Loucy (cell line): ENCODE measurements around the gene PASK.

Source experiments
- H2AFZ ChIP-seq: fragments of 200-600 bp; sonication (generic); 2 replicates; pipeline ENCODE4 v1.6.0; 2016; ENCODE audit warnings: antibody characterized with exemption, mild to moderate bottlenecking, low read length, moderate library complexity
- H3F3A ChIP-seq: fragments of 200-600 bp; 2 replicates; pipeline ENCODE4 v1.6.0; 2016; ENCODE audit warnings: antibody characterized with exemption, low read depth, mild to moderate bottlenecking
- H3K27me3 ChIP-seq: fragments of 200-600 bp; sonication (generic); 2 replicates; pipeline ENCODE4 v1.6.1; 2014; ENCODE audit warnings: low read length, mild to moderate bottlenecking; ENCODE audit not compliant: insufficient read depth, poor library complexity, severe bottlenecking
- H3K36me3 ChIP-seq: fragments of 200-600 bp; sonication (generic); 2 replicates; pipeline ENCODE4 v1.6.1; 2016; ENCODE audit warnings: low read length; ENCODE audit not compliant: insufficient read depth
- H3K4me1 ChIP-seq: fragments of 200-600 bp; sonication (generic); 2 replicates; pipeline ENCODE4 v1.5.1; 2014; ENCODE audit warnings: low read length, mild to moderate bottlenecking; ENCODE audit not compliant: insufficient read depth, poor library complexity, severe bottlenecking
- H3K4me2 ChIP-seq: fragments of 200-600 bp; sonication (generic); 2 replicates; pipeline ENCODE4 v1.6.0; 2014; ENCODE audit warnings: antibody characterized with exemption, low read length, low read depth, mild to moderate bottlenecking; ENCODE audit not compliant: poor library complexity, severe bottlenecking
- H3K4me3 ChIP-seq: fragments of 200-600 bp; sonication (generic); 2 replicates; pipeline ENCODE4 v1.5.1; 2014; ENCODE audit warnings: low read length, mild to moderate bottlenecking, mixed read lengths; ENCODE audit not compliant: poor library complexity, severe bottlenecking
- H3K79me2 ChIP-seq: fragments of 200-600 bp; sonication (generic); 2 replicates; pipeline ENCODE4 v1.6.1; 2014; ENCODE audit warnings: low read length; ENCODE audit not compliant: insufficient read depth
- H3K9ac ChIP-seq: fragments of 200-600 bp; sonication (generic); 2 replicates; pipeline ENCODE4 v1.6.0; 2014; ENCODE audit warnings: mild to moderate bottlenecking, low read depth, low read length, moderate library complexity; ENCODE audit not compliant: poor library complexity, severe bottlenecking
- H3K9me2 ChIP-seq: fragments of 200-600 bp; sonication (generic); replicated peaks from 2 replicates; pipeline ENCODE4 v1.6.1; 2016; ENCODE audit warnings: low read depth, low read length, mixed read lengths
- H3K9me3 ChIP-seq: fragments of 200-600 bp; sonication (generic); 2 replicates; pipeline ENCODE4 v1.6.1; 2014; ENCODE audit warnings: mild to moderate bottlenecking, antibody characterized with exemption, low read length, low read depth; ENCODE audit not compliant: insufficient read depth
- H4K20me1 ChIP-seq: fragments of 200-600 bp; sonication (generic); 2 replicates; pipeline ENCODE4 v1.6.0; 2014; ENCODE audit warnings: antibody characterized with exemption, low read length, mild to moderate bottlenecking; ENCODE audit not compliant: insufficient read depth, poor library complexity, severe bottlenecking
- CTCF ChIP-seq: fragments of 200-600 bp; sonication (generic); conservative IDR thresholded peaks from 2 replicates; pipeline ENCODE4 v1.5.1; 2014; ENCODE audit warnings: mild to moderate bottlenecking, antibody characterized with exemption, low read length
- EZH2phosphoT487 ChIP-seq: fragments of 200-600 bp; IDR thresholded peaks from 2 replicates; pipeline ENCODE4 v1.6.1; 2018; ENCODE audit warnings: antibody characterized with exemption, mild to moderate bottlenecking, moderate library complexity, borderline replicate concordance

PASK gene

GRCh38 chr2:241149925-241150659 is 820 bp upstream of the PASK start, which contains the start of gene PPP1R7:
PPP1R7 (plus strand) TSS chr2:241150467; CDS start chr2:241150496, 29 bp downstream.
- TF ChIP-seq CTCF (no peak), EZH2phosphoT487 (no peak)
- Histone ChIP-seq H3K79me2 (peaks cover 44% of the 10 kb centered on the region), H3F3A (no peaks in the 10 kb centered on the region), H3K4me1 (peaks cover 30% of the 10 kb centered on the region), H3K36me3 (no peaks in the 10 kb centered on the region), H3K27me3 (no peaks in the 10 kb centered on the region), H3K9me3 (no peaks in the 10 kb centered on the region), H3K4me3 (peak within 1 kb of the TSS; percentile 81), H4K20me1 (peaks cover 32% of the 10 kb centered on the region), H2AFZ (peak within 1 kb of the TSS; percentile 98), H3K9me2 (no peaks in the 10 kb centered on the region), H3K4me2 (peak within 1 kb of the TSS; percentile 100), H3K9ac (peak within 1 kb of the TSS; percentile 82)

- H3K9ac ChIP-seq: peak overlapping the region; percentile 75
- no peaks in the 10 kb centered on the region for H3F3A ChIP-seq
- peaks cover 30% of the 10 kb centered on the region for H3K4me1 ChIP-seq
- H3K79me2 ChIP-seq: peaks cover 45% of the 10 kb centered on the region
- H3K36me3 ChIP-seq: no peaks in the 10 kb centered on the region
- H2AFZ ChIP-seq: peak overlapping the region; percentile 98
- H3K4me3 ChIP-seq: peak overlapping the region; percentile 81
- no peaks in the 10 kb centered on the region for H3K27me3 ChIP-seq
- TF ChIP-seq CTCF: no peak
- TF ChIP-seq EZH2phosphoT487: no peak
- no peaks in the 10 kb centered on the region for H3K9me2 ChIP-seq
- H4K20me1 ChIP-seq: peaks cover 32% of the 10 kb centered on the region
- no peaks in the 10 kb centered on the region for H3K9me3 ChIP-seq
- peak overlapping the region; percentile 93 for H3K4me2 ChIP-seq
These were observed 328 bp upstream of the PASK start for GRCh38 chr2:241149675-241149924.

DNA sequence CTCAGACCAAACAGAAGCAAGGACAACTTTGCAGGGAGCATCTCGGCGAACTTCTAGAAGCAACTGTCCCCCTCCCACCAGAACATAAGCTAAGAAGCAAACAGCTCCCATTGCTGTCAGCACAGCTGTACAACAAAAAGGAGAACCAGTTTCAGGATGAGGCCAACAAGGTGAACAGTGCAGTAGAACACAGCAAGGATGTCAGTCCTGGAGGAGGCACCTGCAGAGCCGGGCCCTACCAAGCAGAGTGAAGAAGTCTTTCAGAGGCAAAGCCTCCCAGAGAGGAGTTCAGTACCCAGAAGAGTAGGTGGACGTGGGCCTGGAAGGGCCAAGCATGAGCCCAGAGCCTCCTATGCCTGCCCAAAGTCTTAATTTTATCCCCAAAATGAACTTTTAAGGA is 1.0 kb downstream of the PASK start:
- Histone ChIP-seq H3K4me3 (peak overlapping the region; percentile 81), H3K79me2 (peaks cover 56% of the 10 kb centered on the region), H3K27me3 (no peaks in the 10 kb centered on the region), H3K4me1 (peaks cover 26% of the 10 kb centered on the region), H3K9me2 (no peaks in the 10 kb centered on the region), H3K4me2 (peak overlapping the region; percentile 93), H4K20me1 (peaks cover 32% of the 10 kb centered on the region), H2AFZ (peak overlapping the region; percentile 98; the same call in 1 of the 2 replicates), H3K36me3 (no peaks in the 10 kb centered on the region), H3K9ac (peak overlapping the region; percentile 75), H3F3A (no peaks in the 10 kb centered on the region), H3K9me3 (no peaks in the 10 kb centered on the region)
- TF ChIP-seq EZH2phosphoT487 (no peak), CTCF (no peak)
